A172 (cell line): Measurements from ENCODE around the gene NUMB. TPM values are rescaled to one million over a fixed set of nuclear protein-coding genes. Genes with fewer than 3 reads are reported as not detected.

Experiments used
- DNase-seq: peaks from one replicate; pipeline ENCODE4 v3.0.0-alpha.2; 2015; ENCODE audit warnings: low spot score
- total RNA-seq: library from RNA; depleted of rRNA; stranded (reverse); fragments of >200 nt; shearing (Covaris generic); gene quantifications from 2 replicates; pipeline ENCODE4 v1.2.3, GENCODE V29; 2014

NUMB gene
- total RNA-seq, 1 experiment from 2014 or later = 26.9 TPM

DNA sequence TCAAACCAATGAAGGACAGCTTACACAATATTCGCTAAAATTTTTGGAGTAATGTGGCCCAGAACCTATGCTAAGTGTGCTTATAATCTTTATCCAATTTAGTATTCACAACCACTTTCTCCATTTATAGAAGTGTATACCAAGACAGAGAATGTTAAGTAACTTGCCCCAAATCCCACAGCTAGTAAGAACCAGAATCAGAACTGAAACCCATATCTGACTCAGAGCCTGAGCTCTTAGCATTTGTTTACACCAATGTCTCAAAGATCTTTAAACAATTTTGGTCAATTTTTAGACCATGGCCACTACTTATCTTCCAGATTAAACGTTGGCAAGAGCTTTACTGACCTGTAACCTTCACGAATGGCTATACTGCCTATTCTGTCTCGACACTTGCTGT, 168.1 kb downstream of the NUMB start:
- no peak for DNase-seq

DNA sequence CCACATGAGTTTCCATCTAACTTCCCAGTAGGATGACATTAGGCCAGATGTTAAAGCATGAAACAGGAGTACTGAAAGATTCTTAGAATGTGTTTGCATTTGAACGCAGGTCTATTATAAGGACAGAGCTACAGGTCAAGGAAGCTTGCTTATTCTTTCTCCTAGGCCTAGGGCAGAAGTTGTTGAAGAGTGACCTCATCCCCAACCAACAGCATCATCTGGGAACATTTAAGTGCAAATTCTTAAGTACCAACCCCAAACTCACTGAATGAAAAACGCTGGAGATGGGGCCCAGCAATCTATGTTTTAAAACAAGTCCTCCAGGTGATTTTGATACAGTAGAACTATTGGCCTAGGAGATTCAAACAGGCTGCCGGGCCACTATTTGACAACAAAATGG, 168.6 kb downstream of the NUMB start:
- DNase-seq = no peak

DNA sequence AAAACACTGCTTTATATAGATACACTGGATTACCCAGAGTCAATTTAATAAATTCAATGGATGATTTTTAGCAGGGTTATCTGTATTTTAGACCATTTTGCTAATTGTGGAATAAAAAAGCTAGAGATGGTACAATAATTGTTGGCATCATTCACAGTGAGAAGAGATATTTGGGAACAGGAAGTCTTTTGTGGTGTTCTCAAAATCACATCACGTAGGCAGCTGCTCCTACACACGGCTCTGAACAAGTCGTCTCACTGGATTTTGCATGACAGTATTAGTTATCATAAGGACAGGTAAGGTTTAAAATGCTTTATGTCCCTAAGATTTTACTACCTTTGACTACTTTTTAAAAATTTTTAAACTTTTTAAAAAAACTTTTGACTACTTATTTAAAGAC, 169.0 kb downstream of the NUMB start:
- no peak for DNase-seq

GRCh38 chr14:73287071-73287470, 171.3 kb downstream of the NUMB start:
- no peak for DNase-seq

DNA sequence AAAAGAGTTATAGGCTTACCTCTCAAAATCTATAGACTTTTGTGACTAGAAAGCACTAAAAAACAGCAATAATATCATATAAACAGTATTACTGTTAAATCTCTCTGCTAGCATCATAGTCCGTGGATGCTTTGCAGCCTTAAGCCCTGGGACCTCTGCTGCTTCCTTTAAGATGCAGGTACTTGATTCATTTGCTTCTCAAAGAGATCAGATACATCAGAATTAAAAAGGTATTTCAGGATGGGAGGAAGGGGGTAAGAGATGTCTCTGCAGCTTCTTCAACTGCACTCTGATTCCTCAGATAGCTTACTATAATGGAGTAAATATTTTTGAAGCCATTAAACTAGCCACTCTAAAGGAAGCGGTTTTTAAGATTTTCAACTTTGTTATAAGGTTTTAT, 171.7 kb downstream of the NUMB start:
- DNase-seq = no peak

- no peak for DNase-seq
These were observed 172.4 kb downstream of the NUMB start for GRCh38 chr14:73285979-73286378.

DNA sequence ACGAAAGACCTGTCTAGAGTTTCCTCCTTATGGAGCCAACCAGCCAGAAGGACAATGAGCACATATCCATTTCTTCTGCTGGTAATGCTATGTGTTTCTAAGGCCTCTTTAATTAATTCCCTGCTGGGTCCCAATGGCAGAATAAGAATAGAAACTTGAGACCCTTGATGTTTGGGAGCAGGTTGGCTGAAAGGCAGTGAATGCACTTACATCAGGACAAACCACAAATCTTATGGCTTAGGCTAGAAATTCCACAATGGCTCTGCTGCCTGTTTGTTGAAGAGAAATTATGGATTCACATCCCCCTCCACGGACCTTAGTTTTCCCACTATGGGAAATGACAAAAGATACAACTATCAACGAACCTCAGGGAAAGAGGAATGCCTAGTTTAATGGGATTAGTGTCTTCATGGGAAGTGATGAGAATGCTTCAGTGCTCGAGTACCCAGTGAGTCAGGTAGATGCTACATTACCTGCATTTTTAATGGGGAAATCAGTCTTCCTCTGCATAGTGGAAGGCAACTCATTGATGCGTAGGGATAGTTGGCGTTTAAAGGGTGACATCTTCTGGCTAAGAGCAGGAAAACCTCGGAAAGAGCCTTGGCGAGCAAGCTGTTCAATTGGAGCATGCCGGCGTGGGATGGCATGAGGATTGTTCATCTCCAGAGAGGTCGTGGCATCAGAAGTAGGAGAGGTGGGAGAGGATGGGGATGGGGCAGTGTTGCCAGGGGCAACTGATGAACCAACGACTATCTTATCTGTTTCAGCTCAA, 174.6 kb downstream of the NUMB start:
- peak; percentile 38 for DNase-seq

DNA sequence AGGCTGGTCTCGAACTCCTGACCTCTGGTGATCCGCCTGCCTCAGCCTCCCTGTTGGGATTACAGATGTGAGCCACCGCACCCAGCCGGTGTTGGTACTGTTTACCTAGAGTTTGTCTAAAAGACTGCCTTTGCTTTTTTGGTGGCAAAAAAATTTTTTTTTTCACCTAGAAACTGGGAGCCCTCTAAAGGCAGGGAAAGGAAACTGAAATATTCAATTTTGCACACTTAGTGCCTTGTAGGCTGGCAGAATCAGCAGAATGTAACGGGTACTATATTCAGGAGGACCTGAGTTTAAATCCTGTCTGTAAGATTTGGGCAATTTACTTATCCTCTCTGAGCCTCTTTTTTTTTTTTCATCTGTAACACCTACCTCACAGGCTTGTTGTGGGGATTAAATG, 177.4 kb downstream of the NUMB start:
- DNase-seq = no peak

- DNase-seq = no peak
These were observed 181.0 kb downstream of the NUMB start for GRCh38 chr14:73277376-73277775.

- no peak for DNase-seq
These were observed 181.5 kb downstream of the NUMB start for GRCh38 chr14:73276836-73277235.

GRCh38 chr14:73273799-73274198, 184.5 kb downstream of the NUMB start:
- DNase-seq = no peak

DNA sequence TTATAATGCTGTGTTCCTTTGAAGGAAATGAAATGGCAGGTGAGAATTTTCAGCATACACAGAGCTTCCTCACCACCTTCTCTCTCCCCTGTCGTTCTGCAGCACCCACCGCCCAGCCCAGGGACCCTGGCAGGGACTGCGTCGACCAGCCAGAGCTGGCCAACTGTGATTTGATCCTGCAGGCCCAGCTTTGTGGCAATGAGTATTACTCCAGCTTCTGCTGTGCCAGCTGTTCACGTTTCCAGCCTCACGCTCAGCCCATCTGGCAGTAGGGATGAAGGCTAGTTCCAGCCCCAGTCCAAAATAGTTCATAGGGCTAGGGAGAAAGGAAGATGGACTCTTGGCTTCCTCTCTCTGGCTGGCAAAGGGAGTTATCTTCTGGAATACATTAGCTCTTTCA, 186.0 kb downstream of the NUMB start:
- no peak for DNase-seq

- no peak for DNase-seq
These were observed 188.4 kb downstream of the NUMB start for GRCh38 chr14:73269729-73270531.

DNA sequence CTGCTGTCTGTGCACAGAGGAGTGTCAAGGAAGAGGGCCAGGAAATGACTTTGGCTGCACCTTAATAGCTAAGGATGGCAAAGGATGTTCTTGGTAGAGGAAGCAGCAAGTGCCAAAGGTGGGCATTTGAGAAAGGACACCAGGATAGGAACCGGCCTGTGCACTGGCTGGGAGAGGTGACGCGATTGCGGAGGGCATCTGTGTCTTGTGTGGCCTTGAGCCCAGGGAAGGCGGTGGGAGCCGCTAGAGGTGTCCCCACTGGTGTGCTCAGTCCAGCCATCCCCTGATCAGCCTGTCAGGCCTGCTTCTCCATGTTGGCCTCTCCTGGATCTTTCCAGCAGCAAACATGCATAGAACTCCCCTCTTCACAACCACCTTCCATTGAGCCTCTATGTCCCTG, 190.9 kb downstream of the NUMB start:
- DNase-seq = no peak

- no peak for DNase-seq
These were observed 192.0 kb downstream of the NUMB start for GRCh38 chr14:73266317-73266716.

DNA sequence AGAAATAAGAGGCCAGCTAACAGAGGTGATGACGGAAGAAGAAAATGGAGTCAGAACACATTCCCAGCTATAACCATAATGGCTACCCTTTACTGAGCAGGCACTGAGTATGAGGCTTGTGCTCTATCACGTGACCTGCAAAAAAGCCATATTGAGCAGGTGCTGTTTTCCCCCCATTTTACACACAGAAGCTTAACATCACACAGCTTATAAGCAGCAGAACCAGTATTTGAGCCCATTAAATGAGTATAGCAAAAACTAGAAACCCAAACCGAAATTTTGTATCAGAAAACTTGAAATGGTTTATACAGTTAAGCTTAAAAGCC, 192.7 kb downstream of the NUMB start:
- DNase-seq = no peak

DNA sequence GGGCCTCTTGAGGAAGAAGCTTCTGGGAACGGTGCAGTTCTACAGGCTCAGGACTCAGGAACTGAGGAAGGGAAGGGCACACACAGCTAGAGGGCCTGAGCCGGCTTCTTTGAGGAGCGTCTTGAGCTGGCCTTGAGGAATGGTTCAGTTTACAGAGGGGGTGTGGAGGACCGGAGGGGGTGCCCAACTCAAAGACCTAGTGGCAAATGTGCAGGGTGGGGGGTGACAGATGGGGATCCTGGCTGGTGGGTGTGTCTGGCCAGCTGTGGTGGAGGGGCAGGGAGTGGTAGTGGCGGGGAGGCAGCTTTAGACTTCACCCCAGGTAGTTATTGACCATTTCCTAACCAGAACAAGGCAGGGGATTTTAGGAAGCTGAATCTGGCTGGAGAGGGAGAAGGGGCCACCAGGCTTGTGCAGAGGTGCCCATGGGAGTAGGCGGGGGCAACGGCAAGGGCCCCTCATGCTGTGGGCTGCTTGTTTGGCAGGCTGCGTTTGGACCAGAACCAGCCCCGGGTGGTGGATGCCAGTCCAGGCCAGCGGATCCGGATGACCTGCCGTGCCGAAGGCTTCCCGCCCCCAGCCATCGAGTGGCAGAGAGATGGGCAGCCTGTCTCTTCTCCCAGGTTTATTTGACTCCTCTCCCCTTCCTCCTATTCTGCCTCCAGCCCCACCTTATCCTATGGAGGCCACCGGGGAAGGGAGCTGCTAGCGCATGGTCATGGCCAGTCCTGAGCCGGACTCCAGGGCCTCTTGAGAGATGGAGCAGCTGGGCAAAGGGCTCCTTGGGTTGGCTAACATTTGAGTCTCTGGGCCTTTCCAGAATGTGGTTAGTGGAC, 193.2 kb downstream of the NUMB start:
- no peak for DNase-seq

GRCh38 chr14:73264080-73264884, 194.1 kb downstream of the NUMB start:
- DNase-seq = no peak

- no peak for DNase-seq
These were observed 194.7 kb downstream of the NUMB start for GRCh38 chr14:73263606-73264005.

DNA sequence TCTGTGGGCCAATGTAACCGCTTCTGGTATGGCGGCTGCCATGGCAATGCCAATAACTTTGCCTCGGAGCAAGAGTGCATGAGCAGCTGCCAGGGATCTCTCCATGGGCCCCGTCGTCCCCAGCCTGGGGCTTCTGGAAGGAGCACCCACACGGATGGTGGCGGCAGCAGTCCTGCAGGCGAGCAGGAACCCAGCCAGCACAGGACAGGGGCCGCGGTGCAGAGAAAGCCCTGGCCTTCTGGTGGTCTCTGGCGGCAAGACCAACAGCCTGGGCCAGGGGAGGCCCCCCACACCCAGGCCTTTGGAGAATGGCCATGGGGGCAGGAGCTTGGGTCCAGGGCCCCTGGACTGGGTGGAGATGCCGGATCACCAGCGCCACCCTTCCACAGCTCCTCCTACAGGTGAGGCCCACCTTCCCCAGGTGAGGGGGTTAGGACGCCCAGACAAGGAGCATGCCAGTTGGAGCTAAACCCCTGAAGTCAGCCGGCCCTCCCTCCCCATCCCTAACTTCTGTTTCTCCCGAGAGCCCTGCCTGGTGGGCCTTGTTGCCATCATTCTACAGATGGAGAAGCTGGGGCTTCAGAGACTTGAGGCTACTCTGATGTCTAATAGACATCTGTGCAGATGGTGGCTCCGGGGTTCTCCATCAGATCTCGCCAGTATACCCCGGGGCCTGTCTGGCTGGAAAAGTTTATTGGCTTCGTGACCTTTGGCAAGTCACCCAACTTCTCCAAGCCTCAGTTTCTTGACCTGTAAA, 195.7 kb downstream of the NUMB start:
- DNase-seq = no peak
